Hair follicular keratinocyte (primary cell): ENCODE data around the gene MSH5. TPM values are rescaled to one million over a fixed set of nuclear protein-coding genes. Genes with fewer than 3 reads are reported as not detected.

ENCODE experiments used
- total RNA-seq: library from RNA; depleted of rRNA; stranded (reverse); fragments of >200 nt; gene quantifications from 2 replicates; pipeline ENCODE4 v1.2.3, GENCODE V29; 2015

Gene MSH5
- total RNA-seq, 1 donor from 2014 or later: 6.2 TPM

Other genes with a start within 250 kb of the MSH5 start
- 8.7 and 16.8 TPM in 2 replicates for gene MICB, start 241.9 kb upstream of the MSH5 start, total RNA-seq
- gene MCCD1, start 211.0 kb upstream of the MSH5 start, total RNA-seq: not detected in 2 replicates
- 438 and 525 TPM in 2 replicates for gene DDX39B, start 198.0 kb upstream of the MSH5 start, total RNA-seq
- 0.11 and 0.16 TPM in 2 replicates for gene ATP6V1G2, start 193.4 kb upstream of the MSH5 start, total RNA-seq
- gene NFKBIL1, start 192.4 kb upstream of the MSH5 start, total RNA-seq: 12.2 and 29.0 TPM in 2 replicates
- not detected in 2 replicates for gene LTA, start 167.7 kb upstream of the MSH5 start, total RNA-seq
- gene TNF, start 164.4 kb upstream of the MSH5 start, total RNA-seq: 3.3 and 4.5 TPM in 2 replicates
- 0.49 and 1.5 TPM in 2 replicates for gene LTB, start 157.6 kb upstream of the MSH5 start, total RNA-seq
- not detected in 2 replicates for gene LST1, start 153.7 kb upstream of the MSH5 start, total RNA-seq
- not detected in 2 replicates for gene NCR3, start 147.0 kb upstream of the MSH5 start, total RNA-seq
- not detected in 2 replicates for gene AIF1, start 124.8 kb upstream of the MSH5 start, total RNA-seq
- gene PRRC2A, start 119.3 kb upstream of the MSH5 start, total RNA-seq: 88.0 and 92.7 TPM in 2 replicates
- 195 and 196 TPM in 2 replicates for gene BAG6, start 87.3 kb upstream of the MSH5 start, total RNA-seq
- gene APOM, start 84.1 kb upstream of the MSH5 start, total RNA-seq: 1.2 and 2.3 TPM in 2 replicates
- gene C6orf47, start 79.2 kb upstream of the MSH5 start, total RNA-seq: 16.0 and 20.2 TPM in 2 replicates
- gene GPANK1, start 75.0 kb upstream of the MSH5 start, total RNA-seq: 13.1 and 16.0 TPM in 2 replicates
- 251 and 316 TPM in 2 replicates for gene CSNK2B, start 73.9 kb upstream of the MSH5 start, total RNA-seq
- 1.9 and 2.3 TPM in 2 replicates for gene LY6G5B, start 70.0 kb upstream of the MSH5 start, total RNA-seq
- 0.70 and 0.76 TPM in 2 replicates for gene LY6G5C, start 58.9 kb upstream of the MSH5 start, total RNA-seq
- 24.0 and 27.8 TPM in 2 replicates for gene ABHD16A, start 36.7 kb upstream of the MSH5 start, total RNA-seq
- gene LY6G6F, start 33.1 kb upstream of the MSH5 start, total RNA-seq: not detected in 2 replicates
- not detected in 2 replicates for gene LY6G6D, start 24.7 kb upstream of the MSH5 start, total RNA-seq
- gene LY6G6C, start 18.3 kb upstream of the MSH5 start, total RNA-seq: 0.15 TPM in 1 of 2 replicates, not detected in the other
- gene MPIG6B, start 16.6 kb upstream of the MSH5 start, total RNA-seq: not detected in 2 replicates
- 9.5 and 16.1 TPM in 2 replicates for gene DDAH2, start 10.7 kb upstream of the MSH5 start, total RNA-seq
- 805 and 887 TPM in 2 replicates for gene CLIC1, start 3.5 kb upstream of the MSH5 start, total RNA-seq
- gene SAPCD1, start 22.7 kb downstream of the MSH5 start, total RNA-seq: 0.70 and 1.5 TPM in 2 replicates
- gene VWA7, start 37.3 kb downstream of the MSH5 start, total RNA-seq: 0.19 and 0.86 TPM in 2 replicates
- 84.7 and 118 TPM in 2 replicates for gene VARS1, start 55.7 kb downstream of the MSH5 start, total RNA-seq
- 95.7 and 134 TPM in 2 replicates for gene LSM2, start 67.0 kb downstream of the MSH5 start, total RNA-seq
- 0.53 and 0.62 TPM in 2 replicates for gene HSPA1L, start 75.3 kb downstream of the MSH5 start, total RNA-seq
- gene HSPA1A, start 75.5 kb downstream of the MSH5 start, total RNA-seq: 37.6 and 59.1 TPM in 2 replicates
- 76.1 and 133 TPM in 2 replicates for gene HSPA1B, start 87.7 kb downstream of the MSH5 start, total RNA-seq
- 33.3 and 33.7 TPM in 2 replicates for gene NEU1, start 122.8 kb downstream of the MSH5 start, total RNA-seq
- 0.04 TPM in 1 of 2 replicates, not detected in the other for gene SLC44A4, start 139.0 kb downstream of the MSH5 start, total RNA-seq
- 22.2 and 24.5 TPM in 2 replicates for gene EHMT2, start 157.7 kb downstream of the MSH5 start, total RNA-seq
- gene ZBTB12, start 162.1 kb downstream of the MSH5 start, total RNA-seq: 0.30 and 0.39 TPM in 2 replicates
- not detected in 2 replicates for gene C2, start 187.7 kb downstream of the MSH5 start, total RNA-seq
- 1.2 and 3.4 TPM in 2 replicates for gene CFB, start 206.1 kb downstream of the MSH5 start, total RNA-seq
- gene NELFE, start 219.0 kb downstream of the MSH5 start, total RNA-seq: 129 and 171 TPM in 2 replicates
- gene SKIC2, start 219.2 kb downstream of the MSH5 start, total RNA-seq: 34.5 and 47.2 TPM in 2 replicates
- gene DXO, start 232.1 kb downstream of the MSH5 start, total RNA-seq: 17.2 and 20.9 TPM in 2 replicates
- gene C4A, start 242.1 kb downstream of the MSH5 start, total RNA-seq: 1.7 and 3.4 TPM in 2 replicates